ENCODE results near the gene DLG2.

DLG2 gene

GRCh38 chr11:84146826-84147225 lies 1480.3 kb downstream of the DLG2 start:
- no peak overlapping the region for H3K4me2 ChIP-seq (ENCODE audit: low read depth, low read length)
- no peak overlapping the region for H3K9ac ChIP-seq (ENCODE audit: low read length)
- no peak for DNase-seq
- TF ChIP-seq CTCF (IDR thresholded peaks at IDR 0.05; ENCODE audit: low read length): no peak
- no peak for TF ChIP-seq EZH2 (optimal IDR thresholded peaks at IDR 0.05; ENCODE audit: low read depth, low read length)
- H4K20me1 ChIP-seq (ENCODE audit: insufficient read depth, low read length): no peaks in the 10 kb centered on the region
- no peaks in the 10 kb centered on the region for H3F3A ChIP-seq (ENCODE audit: insufficient read depth, low read length)
- no peaks in the 10 kb centered on the region for H3K9me2 ChIP-seq (replicated peaks; ENCODE audit: insufficient read depth, low read length)
- no peaks in the 10 kb centered on the region for H3K9me3 ChIP-seq (replicated peaks; ENCODE audit: insufficient read depth, low read length)
- H3K36me3 ChIP-seq (replicated peaks; ENCODE audit: insufficient read depth, low read length): no peaks in the 10 kb centered on the region
- H3K27ac ChIP-seq (ENCODE audit: low read length): no peak overlapping the region
- H2AFZ ChIP-seq (ENCODE audit: low read length): no peak overlapping the region
- no peak overlapping the region for H3K4me3 ChIP-seq (ENCODE audit: low read length)
- H3K27me3 ChIP-seq (replicated peaks; ENCODE audit: insufficient read depth, low read length): no peaks in the 10 kb centered on the region
- no peaks in the 10 kb centered on the region for H3K79me2 ChIP-seq (ENCODE audit: low read length)
- H3K4me1 ChIP-seq (ENCODE audit: low read length): no peaks in the 10 kb centered on the region

DNA sequence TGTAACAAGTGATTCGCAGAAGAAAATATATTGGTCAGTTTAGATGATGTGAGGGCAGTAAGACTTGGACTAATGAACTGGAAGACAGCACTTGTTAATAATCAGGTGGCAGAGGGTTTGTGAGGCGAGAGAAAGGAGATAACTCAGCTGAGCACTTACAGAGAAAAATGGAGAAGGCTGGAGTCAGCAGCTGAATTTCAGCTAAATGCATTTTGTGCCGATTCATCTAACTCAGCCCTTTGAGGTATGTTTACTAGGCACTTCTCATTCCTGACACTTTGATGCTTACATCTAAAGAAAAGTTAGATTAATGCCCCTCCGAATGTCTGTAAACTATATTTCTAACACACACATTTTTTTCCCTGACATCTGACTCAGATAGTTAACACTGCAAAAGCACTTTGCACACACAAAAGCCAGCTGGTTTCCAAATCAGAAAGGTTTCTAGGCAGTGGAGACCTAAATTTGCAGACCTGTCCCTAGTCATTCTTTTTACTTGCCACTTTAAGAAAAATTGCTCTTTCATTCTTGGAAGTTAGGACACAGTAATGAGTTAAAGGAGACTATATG lies 1481.4 kb downstream of the DLG2 start:
- Histone ChIP-seq H3K27ac (ENCODE audit: low read length) (no peak overlapping the region), H3K9ac (ENCODE audit: low read length) (no peak overlapping the region), H3K9me3 (replicated peaks; ENCODE audit: insufficient read depth, low read length) (no peaks in the 10 kb centered on the region), H2AFZ (ENCODE audit: low read length) (no peak overlapping the region), H3K4me1 (ENCODE audit: low read length) (no peaks in the 10 kb centered on the region), H3K9me2 (replicated peaks; ENCODE audit: insufficient read depth, low read length) (no peaks in the 10 kb centered on the region), H3K4me2 (ENCODE audit: low read depth, low read length) (no peak overlapping the region), H3K36me3 (replicated peaks; ENCODE audit: insufficient read depth, low read length) (no peaks in the 10 kb centered on the region), H3K4me3 (ENCODE audit: low read length) (no peak overlapping the region), H3K79me2 (ENCODE audit: low read length) (no peaks in the 10 kb centered on the region), H3K27me3 (replicated peaks; ENCODE audit: insufficient read depth, low read length) (no peaks in the 10 kb centered on the region), H4K20me1 (ENCODE audit: insufficient read depth, low read length) (no peaks in the 10 kb centered on the region), H3F3A (ENCODE audit: insufficient read depth, low read length) (no peaks in the 10 kb centered on the region)
- TF ChIP-seq CTCF (IDR thresholded peaks at IDR 0.05; ENCODE audit: low read length) (no peak), EZH2 (optimal IDR thresholded peaks at IDR 0.05; ENCODE audit: low read depth, low read length) (no peak), EZH2phosphoT487 (IDR thresholded peaks at IDR 0.05; ENCODE audit: low read length) (no peak)
- no peak for DNase-seq

- Histone ChIP-seq H3K9me2 (replicated peaks; ENCODE audit: insufficient read depth, low read length) (no peaks in the 10 kb centered on the region), H3F3A (ENCODE audit: insufficient read depth, low read length) (no peaks in the 10 kb centered on the region)
Observed at GRCh38 chr11:84144531-84144930, 1482.6 kb downstream of the DLG2 start.

More at GRCh38 chr11:84144531-84144930, 1482.6 kb downstream of the DLG2 start:
- no peaks in the 10 kb centered on the region for H3K27me3 ChIP-seq (replicated peaks; ENCODE audit: insufficient read depth, low read length)
- no peaks in the 10 kb centered on the region for H3K4me1 ChIP-seq (ENCODE audit: low read length)
- no peak overlapping the region for H3K4me3 ChIP-seq (ENCODE audit: low read length)
- no peak overlapping the region for H3K9ac ChIP-seq (ENCODE audit: low read length)
- no peak overlapping the region for H2AFZ ChIP-seq (ENCODE audit: low read length)
- H4K20me1 ChIP-seq (ENCODE audit: insufficient read depth, low read length): no peaks in the 10 kb centered on the region
- H3K27ac ChIP-seq (ENCODE audit: low read length): no peak overlapping the region
- H3K79me2 ChIP-seq (ENCODE audit: low read length): no peaks in the 10 kb centered on the region
- no peak overlapping the region for H3K4me2 ChIP-seq (ENCODE audit: low read depth, low read length)
- no peaks in the 10 kb centered on the region for H3K36me3 ChIP-seq (replicated peaks; ENCODE audit: insufficient read depth, low read length)
- no peak for TF ChIP-seq EZH2 (optimal IDR thresholded peaks at IDR 0.05; ENCODE audit: low read depth, low read length)
- TF ChIP-seq CTCF (IDR thresholded peaks at IDR 0.05; ENCODE audit: low read length): no peak
- no peak for TF ChIP-seq EZH2phosphoT487 (IDR thresholded peaks at IDR 0.05; ENCODE audit: low read length)
- no peaks in the 10 kb centered on the region for H3K9me3 ChIP-seq (replicated peaks; ENCODE audit: insufficient read depth, low read length)
- no peak for DNase-seq

All from MM.1S (cell line).